Heart left ventricle (tissue), 16 donors: ENCODE data around the gene PFKFB3. TPM values are rescaled to one million over a fixed set of nuclear protein-coding genes. Genes with fewer than 3 reads are reported as not detected.
A peak's percentile ranks its signal among the peaks of the same experiment; 100 is the strongest.

Source experiments
- ATAC-seq, 4 donors: fragments of 200-7000 bp; cut with Tn5 transposase; one replicate each; pipeline ENCODE4 v1.9.1; 2020 to 2022; ENCODE audit warnings: moderate library complexity in 4 of 4, mild to moderate bottlenecking in 3 of 4, moderate number of reproducible peaks in 1 of 4
- DNase-seq, 5 donors: peaks; one replicate each; pipeline ENCODE4 v3.0.0-alpha.2; 2020
- H3K27ac ChIP-seq, 12 donors: fragments of 200-600 bp; sonication (generic) in 4 of 12; one replicate each; pipeline versions ENCODE4 v1.5.0 to v1.8.0; 2016 to 2022; ENCODE audit warnings: mild to moderate bottlenecking in 2 of 12
- H3K27me3 ChIP-seq, 9 donors: fragments of 200-600 bp; sonication (generic) in 2 of 9; one replicate each; pipeline versions ENCODE4 v1.5.1 to v1.8.0; 2016 to 2022; ENCODE audit warnings: mild to moderate bottlenecking in 3 of 9
- H3K36me3 ChIP-seq, 9 donors: fragments of 200-600 bp; sonication (generic) in 2 of 9; one replicate each; pipeline versions ENCODE4 v1.5.0 to v1.8.0; 2018 to 2022; ENCODE audit warnings: mild to moderate bottlenecking in 2 of 9
- H3K4me1 ChIP-seq, 12 donors: fragments of 200-600 bp; sonication (generic) in 4 of 12; one replicate each; pipeline versions ENCODE4 v1.5.0 to v1.8.0; 2016 to 2022; ENCODE audit warnings: mild to moderate bottlenecking in 3 of 12
- H3K4me3 ChIP-seq, 12 donors: fragments of 200-600 bp; sonication (generic) in 4 of 12; one replicate each; pipeline versions ENCODE4 v1.5.0 to v1.8.0; 2017 to 2022; ENCODE audit warnings: mild to moderate bottlenecking in 9 of 12, moderate library complexity in 4 of 12
- H3K9me3 ChIP-seq, 12 donors: fragments of 200-600 bp; sonication (generic) in 4 of 12; one replicate each; pipeline versions ENCODE4 v1.5.0 to v1.8.0; 2016 to 2022; ENCODE audit warnings: mild to moderate bottlenecking in 1 of 12
- CTCF ChIP-seq, 12 donors: fragments of 200-600 bp; sonication (generic) in 4 of 12; IDR thresholded peaks; one replicate each; pipeline versions ENCODE4 v1.5.0 to v1.8.0; 2018 to 2022; ENCODE audit warnings: antibody characterized with exemption in 12 of 12, mild to moderate bottlenecking in 5 of 12
- POLR2A ChIP-seq, 2 donors: fragments of 450-650 bp; IDR thresholded peaks; one replicate each; pipeline ENCODE4 v1.6.1; 2017; ENCODE audit warnings: antibody characterized with exemption in 2 of 2, mild to moderate bottlenecking in 2 of 2, moderate library complexity in 2 of 2
- WGBS, 4 donors: extraction: QIAGEN DNeasy Blood & Tissue Kit in 2 of 4; methylation state at CpG; one replicate each; pipeline versions ENCODE4 v1.1.5 to v1.1.7; 2013 to 2018; 5-methylcytosine and 5-hydroxymethylcytosine counted together
- intact Hi-C, 10 donors: fragments of 100-400 bp; cut with DNase I; formaldehyde crosslinking; loops; one replicate each; pipeline versions ENCODE4 v1.11.1 to v1.14.2; 2022
- polyA plus RNA-seq, 2 donors: library from polyadenylated mRNA; stranded (reverse); fragments of 200-250 nt; gene quantifications; one replicate each; pipeline ENCODE4 v1.2.3, GENCODE V29; 2013
- total RNA-seq, 9 donors: library from RNA; depleted of rRNA in 2 of 9; stranded (reverse); fragments of >200 nt in 2 of 9; fragmentation: NEBNext Ultra II Directional in 3 of 9; extraction: Animal tissue kit (Norgen Biotek cat#: 25700) in 3 of 9; gene quantifications; one replicate each; pipeline versions ENCODE4 v1.1.0 to v1.2.4, GENCODE V29; 2016 to 2023
- donor health status: ischemic (EF 13 %, LVEDD 7.1; RV severe dilation, severe dysfunction).
- donor health status: healthy with polysubstance abuse.
- donor health status: DM: no; HTN: yes; CAD: no.
- donor health status: DM: no; HTN: no; CAD: no.
- donor health status: ischemic (EF 25% LVEDD 6.9; RV normal size, moderate dysfunction).
- donor health status: ischemic (EF 25% LVEDD 5.7; RV mildly dilated, moderate dysfunction).
- donor health status: healthy.
- donor health status: DM: yes; HTN: yes; CAD: no.
- donor health status: ischemic (EF 35%, LVEDD 5.7; RV mildly dilated, moderate dysfunction).
- donor health status: nonischemic (EF 11% LVEDD 7.7; RV severe dilation, severe dysfunction).
- donor health status: DM: yes; HTN: yes; CAD: no.
- donor health status: PGD.
- donor health status: ischemic (EF 29% LVEDD 5.4; RV normal size, mild dysfunction).
- donor health status: nonischemic (EF 23%, LVEDD 6.1; RV moderate dilation, normal function).

PFKFB3 gene
- total and polyA plus RNA-seq, 11 donors, result 6.2 to 53.1 (median 13.4) TPM

- WGBS, 4 donors, result 93 to 97% (median 95%) methylated on average over 10 of the region's 10 CpGs
- ATAC-seq (no peak), DNase-seq (no peak)
- TF ChIP-seq CTCF (IDR thresholded peaks at IDR 0.05), result no peak
- no peak for TF ChIP-seq POLR2A (IDR thresholded peaks at IDR 0.05)
- intact Hi-C loops, result no loop called here
- Histone ChIP-seq H3K4me3 (no peak overlapping the region), H3K27me3 (no peaks in the 10 kb centered on the region), H3K4me1 (peaks cover 0 to 44% (median 7%) of the 10 kb centered on the region in 12 donors), H3K27ac (no peak overlapping the region), H3K9me3 (no peaks in the 10 kb centered on the region), H3K36me3 (no peaks in the 10 kb centered on the region)
Observed at GRCh38 chr10:6272126-6272525, 69.4 kb downstream of the PFKFB3 start.

GRCh38 chr10:6273351-6273750 lies 70.6 kb downstream of the PFKFB3 start:
- TF ChIP-seq CTCF (IDR thresholded peaks at IDR 0.05) (no peak), POLR2A (IDR thresholded peaks at IDR 0.05) (no peak)
- Histone ChIP-seq H3K4me1 (peaks cover 0 to 44% (median 7%) of the 10 kb centered on the region in 12 donors), H3K4me3 (no peak overlapping the region), H3K36me3 (no peaks in the 10 kb centered on the region), H3K27me3 (no peaks in the 10 kb centered on the region), H3K9me3 (no peaks in the 10 kb centered on the region), H3K27ac (no peak overlapping the region)
- WGBS, 4 donors, result 78 to 84% (median 82%) methylated on average over 11 of the region's 11 CpGs
- DNase-seq, result no peak
- ATAC-seq, result no peak
- intact Hi-C loops, result no loop called here

GRCh38 chr10:6274040-6274439 lies 71.3 kb downstream of the PFKFB3 start:
- Histone ChIP-seq H3K4me1 (peaks cover 0 to 44% (median 7%) of the 10 kb centered on the region in 12 donors), H3K9me3 (no peaks in the 10 kb centered on the region), H3K27ac (peak overlapping the region in 1 of 12 donors; percentile 94), H3K36me3 (no peaks in the 10 kb centered on the region), H3K27me3 (no peaks in the 10 kb centered on the region), H3K4me3 (no peak overlapping the region)
- TF ChIP-seq CTCF (IDR thresholded peaks at IDR 0.05), result no peak
- no peak for DNase-seq
- 92 to 95% (median 94%) methylated on average over 4 of the region's 4 CpGs for WGBS, 4 donors
- peak in 1 of 4 donors; percentile 7 for ATAC-seq
- intact Hi-C loops, result no loop called here

- H3K4me1 ChIP-seq, result peaks cover 0 to 40% (median 7%) of the 10 kb centered on the region in 12 donors
- intact Hi-C loops, result no loop called here
Observed at GRCh38 chr10:6274484-6274883, 71.8 kb downstream of the PFKFB3 start.

More at GRCh38 chr10:6274484-6274883, 71.8 kb downstream of the PFKFB3 start:
- no peak for DNase-seq
- H3K9me3 ChIP-seq, result no peaks in the 10 kb centered on the region
- H3K36me3 ChIP-seq, result no peaks in the 10 kb centered on the region
- no peaks in the 10 kb centered on the region for H3K27me3 ChIP-seq
- WGBS, 4 donors, result 95 to 97% (median 96%) methylated on average over 7 of the region's 7 CpGs
- H3K27ac ChIP-seq, result peak overlapping the region in 5 of 12 donors; percentile 13 to 94 (median 72)
- H3K4me3 ChIP-seq, result no peak overlapping the region
- ATAC-seq, result no peak
- no peak for TF ChIP-seq POLR2A (IDR thresholded peaks at IDR 0.05)
- TF ChIP-seq CTCF (IDR thresholded peaks at IDR 0.05), result no peak
